NCI-H1930 (cell line): Measurements from ENCODE around the gene USP53.
"Not testable (repeated sequence)": the region's sequence is repeated elsewhere in the genome, so short reads cannot be mapped to it uniquely, and the experiment has no call there.

ENCODE experiments used
- DNase-seq, 2 experiments: peaks; one replicate each; lab custom pipeline; 2025; lab: John Stamatoyannopoulos, UW

USP53 gene

DNA sequence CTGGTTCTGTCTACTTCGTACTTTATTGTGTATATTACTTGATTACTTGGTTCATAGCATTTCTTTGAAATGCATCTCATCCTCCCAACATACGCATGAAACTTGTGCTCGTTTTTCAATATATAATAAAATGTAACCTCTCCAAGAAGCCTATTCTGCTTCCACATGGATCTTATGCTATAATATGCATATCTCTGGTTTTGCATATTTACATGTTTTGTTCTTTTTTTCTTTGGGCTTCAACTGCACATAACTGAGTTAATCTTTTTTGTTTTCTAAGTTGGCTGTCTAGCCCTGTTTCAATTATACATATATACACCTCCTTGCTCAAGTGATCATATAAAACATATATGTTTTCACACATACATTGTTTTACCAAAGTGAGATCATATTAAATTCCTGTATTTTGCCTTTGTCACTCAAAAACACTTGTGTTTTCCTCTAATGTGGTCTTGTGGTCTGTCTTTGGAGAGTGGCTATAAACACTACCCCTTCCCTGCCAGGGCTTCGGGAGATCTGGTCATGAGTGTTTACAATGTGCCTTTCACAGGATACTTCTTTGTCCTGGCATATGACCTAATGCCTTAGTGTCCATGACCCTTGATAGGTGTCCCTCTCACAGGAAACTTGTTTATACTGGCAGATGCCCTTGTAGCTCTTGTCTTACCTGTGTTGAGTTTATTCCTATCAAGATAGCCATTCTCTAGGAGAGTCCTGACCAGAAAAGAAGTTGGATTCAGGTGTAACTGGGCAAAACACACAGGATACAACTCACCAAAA lies 17.6 kb downstream of the USP53 start:
- DNase-seq = no peak

DNA sequence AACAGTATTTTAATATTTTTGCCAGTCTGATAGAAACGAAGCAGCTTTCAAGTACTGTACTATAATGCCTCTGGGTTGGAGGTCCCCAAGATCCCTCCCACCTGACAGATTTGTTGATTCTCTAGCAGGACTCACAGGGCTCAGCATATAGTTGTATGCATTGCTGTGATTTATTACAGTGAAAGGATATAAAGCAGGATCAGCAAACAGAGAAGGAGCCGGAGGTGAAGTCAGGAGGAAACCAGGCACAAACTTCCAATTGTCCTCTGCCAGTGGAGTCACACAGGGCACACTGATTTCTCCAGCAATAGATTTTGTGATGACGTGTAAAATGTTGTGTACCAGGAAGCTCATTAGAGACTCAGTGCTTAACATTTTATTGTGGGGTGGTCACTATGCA lies 19.0 kb downstream of the USP53 start:
- DNase-seq = no peak

GRCh38 chr4:119232286-119232685 lies 19.8 kb downstream of the USP53 start:
- DNase-seq = no peak

DNA sequence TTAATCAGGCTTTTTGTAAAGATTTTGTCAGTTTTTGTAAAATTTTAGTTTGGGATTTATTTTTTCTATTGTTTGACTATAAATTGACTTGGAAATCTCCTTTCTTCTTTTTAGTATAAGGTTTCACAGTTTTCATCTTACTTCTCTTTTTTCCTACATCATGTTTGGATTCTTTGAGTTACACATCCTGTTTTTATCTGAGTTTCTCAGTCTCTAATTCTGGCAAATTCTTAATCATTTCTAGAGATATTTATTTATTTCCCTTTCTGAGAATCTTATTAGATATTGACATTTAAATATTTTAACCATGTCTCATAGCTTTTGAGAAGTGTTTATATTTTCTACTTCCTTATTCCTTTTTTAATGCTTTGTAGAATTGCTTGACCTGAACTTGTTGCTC lies 20.7 kb downstream of the USP53 start:
- no peak for DNase-seq

DNA sequence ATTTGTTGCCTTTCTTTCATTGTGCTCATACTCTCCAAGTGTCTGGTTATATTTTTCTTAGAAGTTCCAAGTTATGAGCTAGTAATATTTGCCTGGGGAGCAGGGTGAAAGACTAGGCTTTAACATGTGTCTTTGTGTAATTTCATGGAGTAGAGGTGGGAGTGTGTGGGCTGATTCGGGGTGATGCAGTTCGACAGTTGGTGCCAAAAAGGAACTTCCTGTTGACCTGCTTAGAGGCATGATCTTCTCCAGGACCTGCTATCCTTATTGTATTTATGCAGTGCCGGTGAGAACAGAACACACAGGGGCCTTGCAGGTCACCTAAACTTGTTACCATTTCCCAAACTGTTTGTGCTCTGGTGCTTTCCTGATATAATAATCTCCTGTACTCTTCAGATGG lies 21.2 kb downstream of the USP53 start:
- DNase-seq = no peak

GRCh38 chr4:119237201-119237600 lies 24.7 kb downstream of the USP53 start:
- no peak for DNase-seq

GRCh38 chr4:119237642-119238041 lies 25.1 kb downstream of the USP53 start:
- no peak for DNase-seq

DNA sequence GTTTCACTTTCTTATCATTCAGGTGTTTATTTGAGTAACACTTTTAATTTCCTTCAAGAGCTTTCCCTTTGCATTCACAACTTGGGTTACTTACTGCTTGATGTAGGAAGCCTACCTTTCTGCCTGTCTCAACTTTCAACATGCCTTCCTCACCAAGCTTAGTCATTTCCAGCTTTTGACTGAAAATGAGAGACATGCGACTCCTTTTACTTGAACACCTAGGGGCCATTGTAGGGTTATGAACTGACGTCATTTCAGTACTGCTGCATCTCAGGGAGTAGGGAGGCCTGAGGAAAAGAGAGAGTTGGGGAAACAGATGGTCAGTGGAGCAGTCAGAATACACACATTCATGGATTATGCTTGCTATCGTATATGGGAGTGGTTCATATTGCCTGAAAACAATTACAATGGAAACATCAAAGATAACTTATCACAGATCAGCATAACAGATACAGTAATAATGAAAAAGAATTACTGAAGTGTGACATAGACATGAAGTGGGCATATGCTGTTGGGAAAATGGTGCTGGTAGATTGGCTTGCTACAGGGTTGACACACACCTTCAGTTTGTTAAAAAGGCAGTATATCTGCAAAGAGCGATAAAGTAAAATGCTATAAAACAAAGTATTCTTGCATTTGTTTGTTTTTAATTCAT lies 25.7 kb downstream of the USP53 start:
- DNase-seq = no peak

- no peak for DNase-seq
These were observed 27.6 kb downstream of the USP53 start for GRCh38 chr4:119240128-119240527.

DNA sequence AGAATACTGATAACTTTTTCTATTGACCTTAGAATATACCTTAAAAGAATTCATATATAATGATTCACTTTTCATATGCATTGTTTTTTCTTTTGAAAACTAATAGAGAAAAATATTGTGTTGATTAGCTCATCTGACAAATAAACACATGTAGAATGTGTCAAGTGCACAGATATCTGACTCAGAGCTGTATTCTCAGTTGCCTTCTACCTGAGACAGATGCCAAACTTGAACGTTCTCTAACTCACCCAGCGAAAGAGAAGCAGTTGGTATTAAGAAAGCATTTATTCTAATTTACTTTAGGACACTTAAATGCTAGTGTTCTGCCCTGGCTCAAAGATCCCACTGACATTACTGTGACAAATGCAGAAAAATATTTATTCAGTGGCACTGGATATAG lies 28.1 kb downstream of the USP53 start:
- no peak for DNase-seq

GRCh38 chr4:119242417-119242816 lies 29.9 kb downstream of the USP53 start:
- DNase-seq = no peak

GRCh38 chr4:119243868-119244267 lies 31.4 kb downstream of the USP53 start:
- no peak for DNase-seq

GRCh38 chr4:119244344-119244743 lies 31.8 kb downstream of the USP53 start:
- DNase-seq = no peak

DNA sequence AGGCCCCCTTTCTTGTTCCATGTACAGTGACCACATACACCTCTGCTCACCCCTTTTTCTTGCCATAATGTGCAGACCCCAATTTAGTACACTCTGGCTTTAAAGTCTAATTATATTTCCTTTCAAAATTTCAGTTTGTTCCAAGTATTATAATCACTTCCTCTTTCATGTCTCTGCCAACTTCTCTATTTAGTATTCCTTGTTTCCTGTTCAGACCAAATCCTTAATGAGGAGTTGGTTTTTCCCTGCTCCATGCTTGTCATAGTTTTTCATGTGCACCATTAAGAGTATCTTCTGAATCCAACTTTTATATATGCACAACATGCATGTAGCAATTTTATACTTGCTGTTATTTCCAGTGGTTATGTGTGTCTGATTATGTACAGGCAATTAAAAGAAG lies 32.3 kb downstream of the USP53 start:
- no peak for DNase-seq

- no peak for DNase-seq
These were observed 33.7 kb downstream of the USP53 start for GRCh38 chr4:119246177-119246733.

GRCh38 chr4:119251037-119251436 lies 38.5 kb downstream of the USP53 start:
- DNase-seq = not testable (repeated sequence)

GRCh38 chr4:119255223-119255622 lies 42.7 kb downstream of the USP53 start:
- not testable (repeated sequence) for DNase-seq

- no peak for DNase-seq
These were observed 48.0 kb downstream of the USP53 start for GRCh38 chr4:119260528-119260927.

DNA sequence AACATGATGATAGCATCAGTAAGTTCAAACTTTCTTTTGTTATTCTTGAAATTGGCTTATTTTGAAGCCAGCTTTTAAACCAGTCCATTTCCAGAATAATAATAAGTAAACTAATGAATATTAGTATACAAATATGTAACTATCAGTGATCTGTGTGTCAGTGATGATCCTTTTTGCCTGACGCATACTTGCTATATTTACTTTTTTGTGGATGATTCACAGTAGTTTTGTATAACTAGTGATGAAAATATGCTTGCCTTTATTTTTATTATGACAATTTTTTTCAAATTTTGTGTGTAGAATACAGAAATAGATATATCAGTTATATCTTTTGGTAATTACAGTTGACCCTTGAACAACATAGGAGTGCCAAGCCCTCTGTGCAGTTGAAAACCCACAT lies 49.5 kb downstream of the USP53 start:
- no peak for DNase-seq

GRCh38 chr4:119264743-119265142 lies 52.2 kb downstream of the USP53 start:
- no peak for DNase-seq

DNA sequence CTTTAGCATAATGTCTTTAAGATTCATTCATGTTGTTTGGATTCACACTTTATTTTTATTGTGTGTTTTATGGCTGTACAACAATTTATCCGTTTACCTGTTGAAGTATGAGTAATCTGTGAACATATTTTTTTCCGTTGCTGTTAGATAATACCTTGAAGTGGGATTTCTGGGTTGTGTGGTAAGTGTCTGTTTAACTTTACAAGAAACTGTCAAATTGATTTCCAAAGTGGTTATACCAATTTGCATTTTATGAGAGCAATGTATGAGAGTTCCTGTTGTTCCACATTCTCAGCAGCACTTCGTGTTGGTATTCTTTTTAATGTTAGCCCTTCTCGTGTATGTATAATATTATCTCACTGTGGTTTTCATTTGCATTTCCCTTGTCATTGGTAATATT lies 53.6 kb downstream of the USP53 start:
- DNase-seq = no peak

DNA sequence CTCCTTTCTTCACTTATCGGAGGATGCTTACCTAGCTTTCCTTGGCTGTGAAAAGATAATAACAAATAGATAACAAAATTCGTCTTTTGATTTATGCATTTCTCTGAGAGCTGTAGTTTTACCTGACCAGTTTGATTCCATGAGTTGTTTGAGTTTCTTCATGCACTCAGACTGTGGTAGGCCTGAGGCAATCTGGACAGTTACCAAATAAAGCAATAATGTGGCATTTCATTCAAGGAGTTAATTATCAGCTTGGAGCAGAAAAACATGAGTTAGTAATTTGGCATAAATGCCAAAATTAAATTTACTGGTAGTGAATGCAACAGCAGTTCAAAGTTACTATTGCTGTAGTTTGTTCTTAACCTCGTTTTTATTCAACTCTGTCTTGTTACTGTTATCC lies 56.0 kb downstream of the USP53 start:
- DNase-seq = no peak

DNA sequence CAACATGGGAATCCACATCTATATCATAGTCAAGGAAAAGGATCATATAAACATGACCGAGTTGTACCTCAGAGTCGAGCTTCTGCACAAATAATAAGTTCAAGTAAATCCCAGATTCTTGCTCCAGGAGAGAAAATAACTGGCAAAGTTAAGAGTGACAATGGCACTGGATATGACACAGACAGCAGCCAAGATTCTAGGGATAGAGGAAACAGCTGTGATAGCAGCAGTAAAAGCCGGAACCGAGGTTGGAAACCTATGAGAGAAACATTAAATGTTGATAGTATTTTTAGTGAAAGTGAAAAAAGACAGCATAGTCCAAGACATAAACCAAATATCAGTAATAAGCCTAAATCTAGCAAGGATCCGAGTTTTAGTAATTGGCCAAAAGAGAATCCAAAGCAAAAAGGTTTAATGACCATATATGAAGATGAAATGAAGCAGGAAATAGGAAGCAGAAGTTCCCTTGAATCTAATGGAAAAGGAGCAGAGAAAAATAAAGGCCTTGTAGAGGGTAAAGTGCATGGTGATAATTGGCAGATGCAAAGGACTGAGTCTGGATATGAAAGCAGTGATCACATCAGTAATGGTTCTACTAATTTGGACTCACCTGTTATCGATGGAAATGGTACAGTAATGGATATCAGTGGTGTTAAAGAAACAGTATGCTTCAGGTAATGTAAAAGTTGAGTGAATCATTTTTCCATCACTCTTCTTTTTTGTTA lies 59.0 kb downstream of the USP53 start:
- DNase-seq = no peak
